Measurements from ENCODE around the gene RPL41. TPM values are rescaled to one million over a fixed set of nuclear protein-coding genes. Genes with fewer than 3 reads are reported as not detected.

The RPL41 gene
- total and polyA plus RNA-seq, 9 of the 15 experiments (the other 6 are each of a cell fraction or from before 2014, with no cell fraction given) = 3,403 to 11,276 (median 5,604) TPM

GRCh38 chr12:56150563-56150962, 34.1 kb downstream of the RPL41 start (continued):
- TF ChIP-seq FOSL1 (tag; conservative IDR thresholded peaks at IDR 0.05) (peak; percentile 49; the same call in 1 of the 2 replicates), TRIM24 (IDR thresholded peaks at IDR 0.05) (peak in 1 of 2 experiments; percentile 60; a peak in 1 of 4 replicates)

DNA sequence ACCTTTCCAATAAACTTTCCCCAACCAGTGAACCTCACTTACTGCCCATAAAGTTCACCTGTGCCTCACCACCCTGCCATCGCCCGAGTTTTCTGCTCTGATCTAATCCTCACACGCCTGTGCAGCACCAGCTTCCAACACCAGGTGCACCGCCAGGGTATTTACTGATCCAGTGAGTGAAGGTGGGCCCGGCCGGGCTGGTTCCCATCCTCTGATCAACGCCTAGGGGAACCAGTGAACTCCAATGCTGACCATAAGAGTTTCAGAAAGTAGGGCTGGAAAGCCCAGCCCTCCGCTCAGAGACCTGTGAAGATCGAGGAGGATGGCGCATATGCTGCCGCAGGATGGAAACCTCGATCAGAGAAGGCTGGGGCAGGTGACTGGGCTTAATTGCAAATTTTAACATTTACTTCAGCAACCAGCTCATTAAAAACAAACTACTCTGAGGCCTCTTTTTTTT, 35.3 kb downstream of the RPL41 start:
- Histone ChIP-seq H3K9me1 (ENCODE audit: control insufficient read depth, insufficient read depth, low read length) (no peaks in the 10 kb centered on the region), H3K4me3 (peak overlapping the region; percentile 55), H3K4me2 (ENCODE audit: insufficient read depth, low read length) (peak overlapping the region; percentile 91), H3K9me3 (replicated peaks; ENCODE audit: control insufficient read depth, insufficient read depth, low read depth, low read length) (no peaks in the 10 kb centered on the region), H3K36me3 (ENCODE audit: control insufficient read depth, insufficient read depth, low read length) (peaks cover 24% of the 10 kb centered on the region; the same call in 2 of the 3 replicates), H3K27me3 (ENCODE audit: control insufficient read depth in 2 of 2, insufficient read depth in 2 of 2, low read length in 2 of 2) (no peaks in the 10 kb centered on the region), H3K9ac (ENCODE audit: insufficient read depth in 1 of 2, low read depth in 2 of 2, low read length in 2 of 2) (peak overlapping the region; percentile 88 to 91), H4K20me1 (replicated peaks; ENCODE audit: control insufficient read depth, insufficient read depth, low read length) (0 out of 2 replicates have a peak, but pooled peaks cover 2% of the 10 kb centered on the region), H3K79me2 (ENCODE audit: control insufficient read depth, insufficient read depth, low read length) (peaks cover 24% of the 10 kb centered on the region), H3K27ac (ENCODE audit: extremely low read depth, low read depth, low read length) (peak overlapping the region; percentile 96), H2AFZ (ENCODE audit: low read depth, low read length) (peak overlapping the region; percentile 89), H3K4me1 (replicated peaks in 1 of 2; ENCODE audit: control insufficient read depth in 2 of 2, insufficient read depth in 2 of 2, low read length in 2 of 2) (peaks cover 32 to 36% of the 10 kb centered on the region in 2 experiments; a peak in 4 of 5 replicates)
- POLR2A ChIA-PET = interaction anchor here (0.6 to 1.8 kb wide), 11 partner anchors 8 to 38 kb away, joined by 3 to 13 read pairs (median 3); partner anchors contain the start of genes SMARCC2 and ZC3H10
- in situ Hi-C loops (cut with MboI) (no loop called here), intact Hi-C loops (cut with micrococcal nuclease) (no loop called here)
- ATAC-seq (peak; percentile 77), DNase-seq (ENCODE audit: extremely low read depth in 1 of 4, low spot score in 3 of 4) (peak; percentile 56 to 81 (median 66)), FAIRE-seq (peak; percentile 58)
- WGBS (ENCODE audit: insufficient coverage, low coverage, missing lambda C conversion rate) = 1% methylated on average over 12 of the region's 12 CpGs
- CTCF ChIA-PET (ENCODE audit: low intra/inter-chr PET ratio) = no interaction called here
- BruUV-seq (replicated peaks) = TSS peak; percentile 96
- TF ChIP-seq, protein P1, sequence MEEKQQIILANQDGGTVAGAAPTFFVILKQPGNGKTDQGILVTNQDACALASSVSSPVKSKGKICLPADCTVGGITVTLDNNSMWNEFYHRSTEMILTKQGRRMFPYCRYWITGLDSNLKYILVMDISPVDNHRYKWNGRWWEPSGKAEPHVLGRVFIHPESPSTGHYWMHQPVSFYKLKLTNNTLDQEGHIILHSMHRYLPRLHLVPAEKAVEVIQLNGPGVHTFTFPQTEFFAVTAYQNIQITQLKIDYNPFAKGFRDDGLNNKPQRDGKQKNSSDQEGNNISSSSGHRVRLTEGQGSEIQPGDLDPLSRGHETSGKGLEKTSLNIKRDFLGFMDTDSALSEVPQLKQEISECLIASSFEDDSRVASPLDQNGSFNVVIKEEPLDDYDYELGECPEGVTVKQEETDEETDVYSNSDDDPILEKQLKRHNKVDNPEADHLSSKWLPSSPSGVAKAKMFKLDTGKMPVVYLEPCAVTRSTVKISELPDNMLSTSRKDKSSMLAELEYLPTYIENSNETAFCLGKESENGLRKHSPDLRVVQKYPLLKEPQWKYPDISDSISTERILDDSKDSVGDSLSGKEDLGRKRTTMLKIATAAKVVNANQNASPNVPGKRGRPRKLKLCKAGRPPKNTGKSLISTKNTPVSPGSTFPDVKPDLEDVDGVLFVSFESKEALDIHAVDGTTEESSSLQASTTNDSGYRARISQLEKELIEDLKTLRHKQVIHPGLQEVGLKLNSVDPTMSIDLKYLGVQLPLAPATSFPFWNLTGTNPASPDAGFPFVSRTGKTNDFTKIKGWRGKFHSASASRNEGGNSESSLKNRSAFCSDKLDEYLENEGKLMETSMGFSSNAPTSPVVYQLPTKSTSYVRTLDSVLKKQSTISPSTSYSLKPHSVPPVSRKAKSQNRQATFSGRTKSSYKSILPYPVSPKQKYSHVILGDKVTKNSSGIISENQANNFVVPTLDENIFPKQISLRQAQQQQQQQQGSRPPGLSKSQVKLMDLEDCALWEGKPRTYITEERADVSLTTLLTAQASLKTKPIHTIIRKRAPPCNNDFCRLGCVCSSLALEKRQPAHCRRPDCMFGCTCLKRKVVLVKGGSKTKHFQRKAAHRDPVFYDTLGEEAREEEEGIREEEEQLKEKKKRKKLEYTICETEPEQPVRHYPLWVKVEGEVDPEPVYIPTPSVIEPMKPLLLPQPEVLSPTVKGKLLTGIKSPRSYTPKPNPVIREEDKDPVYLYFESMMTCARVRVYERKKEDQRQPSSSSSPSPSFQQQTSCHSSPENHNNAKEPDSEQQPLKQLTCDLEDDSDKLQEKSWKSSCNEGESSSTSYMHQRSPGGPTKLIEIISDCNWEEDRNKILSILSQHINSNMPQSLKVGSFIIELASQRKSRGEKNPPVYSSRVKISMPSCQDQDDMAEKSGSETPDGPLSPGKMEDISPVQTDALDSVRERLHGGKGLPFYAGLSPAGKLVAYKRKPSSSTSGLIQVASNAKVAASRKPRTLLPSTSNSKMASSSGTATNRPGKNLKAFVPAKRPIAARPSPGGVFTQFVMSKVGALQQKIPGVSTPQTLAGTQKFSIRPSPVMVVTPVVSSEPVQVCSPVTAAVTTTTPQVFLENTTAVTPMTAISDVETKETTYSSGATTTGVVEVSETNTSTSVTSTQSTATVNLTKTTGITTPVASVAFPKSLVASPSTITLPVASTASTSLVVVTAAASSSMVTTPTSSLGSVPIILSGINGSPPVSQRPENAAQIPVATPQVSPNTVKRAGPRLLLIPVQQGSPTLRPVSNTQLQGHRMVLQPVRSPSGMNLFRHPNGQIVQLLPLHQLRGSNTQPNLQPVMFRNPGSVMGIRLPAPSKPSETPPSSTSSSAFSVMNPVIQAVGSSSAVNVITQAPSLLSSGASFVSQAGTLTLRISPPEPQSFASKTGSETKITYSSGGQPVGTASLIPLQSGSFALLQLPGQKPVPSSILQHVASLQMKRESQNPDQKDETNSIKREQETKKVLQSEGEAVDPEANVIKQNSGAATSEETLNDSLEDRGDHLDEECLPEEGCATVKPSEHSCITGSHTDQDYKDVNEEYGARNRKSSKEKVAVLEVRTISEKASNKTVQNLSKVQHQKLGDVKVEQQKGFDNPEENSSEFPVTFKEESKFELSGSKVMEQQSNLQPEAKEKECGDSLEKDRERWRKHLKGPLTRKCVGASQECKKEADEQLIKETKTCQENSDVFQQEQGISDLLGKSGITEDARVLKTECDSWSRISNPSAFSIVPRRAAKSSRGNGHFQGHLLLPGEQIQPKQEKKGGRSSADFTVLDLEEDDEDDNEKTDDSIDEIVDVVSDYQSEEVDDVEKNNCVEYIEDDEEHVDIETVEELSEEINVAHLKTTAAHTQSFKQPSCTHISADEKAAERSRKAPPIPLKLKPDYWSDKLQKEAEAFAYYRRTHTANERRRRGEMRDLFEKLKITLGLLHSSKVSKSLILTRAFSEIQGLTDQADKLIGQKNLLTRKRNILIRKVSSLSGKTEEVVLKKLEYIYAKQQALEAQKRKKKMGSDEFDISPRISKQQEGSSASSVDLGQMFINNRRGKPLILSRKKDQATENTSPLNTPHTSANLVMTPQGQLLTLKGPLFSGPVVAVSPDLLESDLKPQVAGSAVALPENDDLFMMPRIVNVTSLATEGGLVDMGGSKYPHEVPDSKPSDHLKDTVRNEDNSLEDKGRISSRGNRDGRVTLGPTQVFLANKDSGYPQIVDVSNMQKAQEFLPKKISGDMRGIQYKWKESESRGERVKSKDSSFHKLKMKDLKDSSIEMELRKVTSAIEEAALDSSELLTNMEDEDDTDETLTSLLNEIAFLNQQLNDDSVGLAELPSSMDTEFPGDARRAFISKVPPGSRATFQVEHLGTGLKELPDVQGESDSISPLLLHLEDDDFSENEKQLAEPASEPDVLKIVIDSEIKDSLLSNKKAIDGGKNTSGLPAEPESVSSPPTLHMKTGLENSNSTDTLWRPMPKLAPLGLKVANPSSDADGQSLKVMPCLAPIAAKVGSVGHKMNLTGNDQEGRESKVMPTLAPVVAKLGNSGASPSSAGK (IDR thresholded peaks at IDR 0.05) = peak; percentile 65
- TF ChIP-seq ARID4B (CRISPR knock-in tag; IDR thresholded peaks at IDR 0.05) = peak; percentile 23; the same call in 1 of the 2 replicates

Measured in K562 (cell line).